ENCODE measurements around the gene DYRK1A.

DNA sequence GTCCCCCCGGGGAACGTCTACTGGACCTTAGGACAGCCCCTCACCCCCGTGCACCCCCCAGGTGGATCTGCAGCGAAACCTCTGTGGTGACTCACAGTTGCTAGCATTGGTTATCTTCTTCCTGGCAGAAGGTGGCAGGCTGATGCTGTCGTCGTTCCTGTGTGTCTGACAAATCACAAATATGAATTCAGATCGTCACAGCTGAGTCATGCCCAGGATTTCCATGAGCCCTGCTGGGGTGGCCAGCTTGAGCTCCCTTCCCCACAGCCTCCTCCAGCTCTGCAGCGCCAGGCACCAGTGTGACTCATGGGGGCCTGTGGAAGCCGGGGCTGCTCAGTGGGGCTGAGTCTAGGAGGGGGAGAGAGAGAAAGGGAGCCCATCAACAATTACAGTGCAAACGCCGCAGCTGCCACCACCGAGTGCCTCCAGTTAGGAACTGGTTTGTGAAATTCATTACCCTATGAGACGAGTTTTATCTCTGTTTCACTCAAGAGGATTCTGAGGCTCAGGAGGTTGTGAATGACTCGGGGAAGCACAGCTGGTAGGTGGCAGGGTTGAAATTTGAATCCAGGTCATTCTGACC is 197.9 kb downstream of the DYRK1A start:
- TF ChIP-seq, protein P1, sequence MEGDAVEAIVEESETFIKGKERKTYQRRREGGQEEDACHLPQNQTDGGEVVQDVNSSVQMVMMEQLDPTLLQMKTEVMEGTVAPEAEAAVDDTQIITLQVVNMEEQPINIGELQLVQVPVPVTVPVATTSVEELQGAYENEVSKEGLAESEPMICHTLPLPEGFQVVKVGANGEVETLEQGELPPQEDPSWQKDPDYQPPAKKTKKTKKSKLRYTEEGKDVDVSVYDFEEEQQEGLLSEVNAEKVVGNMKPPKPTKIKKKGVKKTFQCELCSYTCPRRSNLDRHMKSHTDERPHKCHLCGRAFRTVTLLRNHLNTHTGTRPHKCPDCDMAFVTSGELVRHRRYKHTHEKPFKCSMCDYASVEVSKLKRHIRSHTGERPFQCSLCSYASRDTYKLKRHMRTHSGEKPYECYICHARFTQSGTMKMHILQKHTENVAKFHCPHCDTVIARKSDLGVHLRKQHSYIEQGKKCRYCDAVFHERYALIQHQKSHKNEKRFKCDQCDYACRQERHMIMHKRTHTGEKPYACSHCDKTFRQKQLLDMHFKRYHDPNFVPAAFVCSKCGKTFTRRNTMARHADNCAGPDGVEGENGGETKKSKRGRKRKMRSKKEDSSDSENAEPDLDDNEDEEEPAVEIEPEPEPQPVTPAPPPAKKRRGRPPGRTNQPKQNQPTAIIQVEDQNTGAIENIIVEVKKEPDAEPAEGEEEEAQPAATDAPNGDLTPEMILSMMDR (conservative IDR thresholded peaks at IDR 0.05) = no peak; the same call in 1 of the 2 replicates
- no peak for TF ChIP-seq EZH2 (IDR thresholded peaks at IDR 0.05; ENCODE audit: low read depth)
